Activated T-cell treated with anti-CD3 and anti-CD28 coated beads, Interleukin-2, amount 50 U/mL, for 1 hour (primary cell): ENCODE results near the gene PAMR1.

Experiments used
- DNase-seq: peaks from one replicate; pipeline ENCODE4 v3.0.0-alpha.2; 2020

The PAMR1 gene

GRCh38 chr11:35491231-35491871 lies 34.1 kb downstream of the PAMR1 start:
- DNase-seq = no peak

DNA sequence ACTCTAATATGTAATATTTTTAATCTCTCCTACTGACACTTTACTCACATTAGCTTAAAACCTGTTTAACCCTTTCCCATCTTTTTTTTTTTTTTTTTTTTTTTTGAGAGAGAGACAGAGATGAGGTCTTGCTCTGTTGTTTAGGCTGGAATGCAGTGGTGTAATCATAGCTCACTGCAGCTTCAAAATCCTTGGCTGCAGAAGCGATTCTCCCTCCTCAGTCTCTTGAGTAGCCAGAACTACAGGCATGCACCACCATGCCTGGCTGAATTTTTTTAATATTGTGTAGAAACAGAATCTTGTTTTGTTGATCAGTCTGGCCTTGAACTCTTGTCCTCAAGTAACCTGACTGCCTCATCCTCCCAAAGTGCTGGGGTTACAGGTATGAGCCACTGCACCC lies 37.3 kb downstream of the PAMR1 start:
- DNase-seq = no peak

DNA sequence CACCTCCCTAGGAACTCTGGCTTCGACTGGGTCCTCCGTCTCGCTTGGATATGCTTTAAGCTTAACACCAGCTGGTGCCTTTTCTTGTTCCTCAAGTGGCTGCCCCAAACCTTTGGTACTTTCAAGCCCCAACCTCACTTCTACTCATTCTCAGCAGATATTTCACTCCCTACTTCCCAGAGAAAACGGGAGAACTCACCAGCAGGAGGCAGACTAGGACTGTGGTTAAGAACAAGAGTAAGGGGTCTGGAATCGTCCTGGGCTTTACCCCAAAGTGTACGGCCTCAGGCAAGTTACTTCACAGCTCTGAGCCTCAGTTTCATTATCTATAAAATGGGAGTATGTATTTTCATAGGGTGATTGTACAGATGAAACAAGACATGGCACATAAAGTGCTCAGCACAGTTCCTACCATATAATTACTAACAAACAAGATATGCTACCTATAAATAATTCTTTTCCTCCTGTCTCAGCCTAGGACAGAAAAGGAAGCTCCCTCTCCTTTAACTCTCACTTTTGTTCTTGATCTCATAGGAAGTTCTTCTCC lies 37.8 kb downstream of the PAMR1 start:
- DNase-seq = no peak

- DNase-seq = no peak
These were observed 38.5 kb downstream of the PAMR1 start for GRCh38 chr11:35486934-35487333.

DNA sequence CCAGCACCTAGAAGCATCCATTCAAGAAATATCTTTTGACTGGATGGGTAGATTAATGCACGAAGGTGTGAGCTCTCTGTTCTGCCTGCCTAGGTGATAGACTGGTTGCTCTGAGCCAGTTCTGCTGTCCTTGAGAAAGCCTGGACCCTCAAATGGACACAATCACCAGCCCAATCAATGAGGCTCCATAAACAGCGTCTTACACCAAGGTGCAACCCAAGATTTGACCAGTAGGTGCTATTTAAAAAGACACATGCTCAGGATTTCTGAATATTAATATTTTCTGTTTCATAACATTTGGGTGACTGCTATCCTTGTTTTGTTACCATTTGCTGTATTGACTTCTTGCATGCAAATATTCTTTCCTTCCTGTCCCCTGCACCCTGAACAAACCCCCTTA lies 39.0 kb downstream of the PAMR1 start:
- no peak for DNase-seq

GRCh38 chr11:35485656-35486322 lies 39.6 kb downstream of the PAMR1 start:
- peak; percentile 74 for DNase-seq

DNA sequence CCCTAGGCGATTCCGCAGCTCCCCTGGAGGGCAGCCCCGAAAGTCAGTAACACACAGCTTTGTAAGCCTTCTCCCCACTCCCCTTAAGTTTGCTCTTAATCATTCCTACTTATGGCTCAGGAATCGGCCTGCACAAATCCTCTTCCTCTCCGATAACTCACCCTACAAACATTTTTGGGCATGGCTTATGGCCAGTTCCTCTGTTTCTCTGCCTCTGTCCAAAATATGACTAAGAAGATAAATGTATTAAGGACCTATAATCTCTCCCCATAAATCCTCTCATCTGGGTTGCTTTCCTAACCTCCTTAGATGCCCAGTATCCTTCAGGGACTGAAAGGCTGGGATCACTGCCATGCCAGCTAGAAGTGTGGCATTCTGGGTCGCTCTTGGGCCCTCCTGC lies 41.0 kb downstream of the PAMR1 start:
- no peak for DNase-seq

- DNase-seq = no peak
These were observed 42.1 kb downstream of the PAMR1 start for GRCh38 chr11:35483131-35483820.

- DNase-seq = no peak
These were observed 45.7 kb downstream of the PAMR1 start for GRCh38 chr11:35479731-35480130.

DNA sequence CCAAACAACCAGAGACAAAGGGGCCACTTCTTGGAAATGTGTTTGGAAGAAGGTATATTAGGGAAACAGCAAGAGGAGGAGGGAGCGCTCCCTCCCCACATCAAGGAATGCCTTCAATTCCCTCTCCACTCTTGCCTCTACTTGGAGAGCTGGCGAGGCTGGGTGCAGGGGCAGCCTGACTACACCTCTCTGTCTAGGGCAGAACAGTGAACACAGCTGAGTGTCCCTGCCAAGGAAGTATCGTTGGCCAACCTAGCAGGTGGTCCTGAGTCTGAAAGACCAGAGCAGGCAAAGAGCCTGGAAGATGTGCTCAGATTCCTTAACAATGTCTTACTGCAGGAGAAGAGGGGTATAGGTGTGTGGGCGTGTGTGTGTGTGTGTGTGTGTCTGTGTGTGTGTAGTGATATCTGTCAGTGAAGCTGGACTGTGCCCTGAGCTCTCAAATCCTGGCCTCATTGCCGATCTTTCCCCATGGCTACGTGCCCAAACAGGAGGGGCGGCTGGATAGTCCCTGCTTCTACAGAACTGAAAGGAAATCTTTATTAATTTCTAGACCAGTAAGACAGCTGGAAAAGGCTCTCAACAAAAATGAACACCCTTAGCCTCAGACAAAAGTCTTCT lies 46.8 kb downstream of the PAMR1 start:
- no peak for DNase-seq

- no peak for DNase-seq
These were observed 47.5 kb downstream of the PAMR1 start for GRCh38 chr11:35477901-35478300.

DNA sequence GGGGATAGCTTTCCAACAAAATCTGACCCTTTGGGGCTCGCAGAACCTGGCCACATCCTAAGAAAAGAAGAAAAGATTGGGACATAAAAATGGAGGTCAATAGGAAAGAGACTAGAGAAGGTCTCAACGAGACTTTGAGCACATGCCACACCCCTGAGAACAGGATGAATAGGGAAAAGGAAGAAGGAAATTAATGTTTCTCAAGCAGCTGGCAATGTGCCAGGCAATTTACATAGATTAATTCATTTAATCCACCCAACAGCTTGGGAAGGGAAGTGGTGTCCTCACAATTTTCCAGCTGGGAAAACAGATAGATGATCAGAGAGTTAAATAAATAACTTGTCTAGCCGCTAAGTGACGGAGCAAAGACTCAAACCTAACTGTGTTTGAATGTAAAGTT lies 50.7 kb downstream of the PAMR1 start:
- DNase-seq = no peak

GRCh38 chr11:35473795-35474374 lies 51.5 kb downstream of the PAMR1 start:
- no peak for DNase-seq

- no peak for DNase-seq
These were observed 54.8 kb downstream of the PAMR1 start for GRCh38 chr11:35470616-35471015.

DNA sequence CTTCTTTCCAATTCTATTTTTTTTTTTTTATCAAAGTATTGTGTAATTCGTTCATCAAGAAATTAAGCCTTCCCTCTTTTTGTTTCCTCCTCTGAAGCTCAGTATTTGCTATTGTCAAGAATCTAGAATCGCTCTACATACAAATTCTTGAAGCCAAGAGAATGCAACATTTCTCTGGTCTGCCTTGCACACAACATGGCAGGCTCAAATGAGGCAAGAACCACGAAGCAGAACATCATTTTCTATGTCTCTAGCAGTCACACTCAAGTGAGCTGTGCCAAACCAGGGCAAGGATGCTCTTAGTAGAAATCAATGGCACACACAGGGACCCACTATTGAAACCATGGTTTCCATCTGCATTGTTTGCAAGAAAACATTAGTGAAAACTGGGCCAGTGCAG lies 59.4 kb downstream of the PAMR1 start:
- no peak for DNase-seq

GRCh38 chr11:35464308-35464707 lies 61.1 kb downstream of the PAMR1 start:
- no peak for DNase-seq

GRCh38 chr11:35463331-35463751 lies 62.1 kb downstream of the PAMR1 start:
- DNase-seq = no peak

- DNase-seq = no peak
These were observed 63.4 kb downstream of the PAMR1 start for GRCh38 chr11:35461917-35462538.

DNA sequence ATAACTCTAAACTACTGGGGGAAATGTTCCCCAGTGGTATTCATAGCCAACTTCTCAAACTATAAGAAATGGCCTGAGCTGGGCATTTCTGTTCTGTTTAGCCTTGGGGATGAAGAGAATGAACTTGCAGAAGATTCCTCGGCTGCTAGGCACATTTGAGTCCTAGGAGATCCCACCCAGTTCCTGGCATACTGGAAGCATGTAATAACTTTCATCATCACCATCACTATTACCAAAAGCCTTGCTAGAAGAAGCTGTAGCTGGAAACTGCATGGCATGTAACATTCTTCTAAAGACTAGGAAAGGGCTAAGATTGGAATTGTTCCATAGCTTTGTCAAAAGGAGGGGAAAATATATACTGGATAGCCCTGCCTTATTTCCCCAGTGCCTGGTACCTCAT lies 65.9 kb downstream of the PAMR1 start:
- DNase-seq = no peak

- DNase-seq = no peak
These were observed 66.6 kb downstream of the PAMR1 start for GRCh38 chr11:35458846-35459245.

GRCh38 chr11:35454362-35454761 lies 71.1 kb downstream of the PAMR1 start:
- no peak for DNase-seq

DNA sequence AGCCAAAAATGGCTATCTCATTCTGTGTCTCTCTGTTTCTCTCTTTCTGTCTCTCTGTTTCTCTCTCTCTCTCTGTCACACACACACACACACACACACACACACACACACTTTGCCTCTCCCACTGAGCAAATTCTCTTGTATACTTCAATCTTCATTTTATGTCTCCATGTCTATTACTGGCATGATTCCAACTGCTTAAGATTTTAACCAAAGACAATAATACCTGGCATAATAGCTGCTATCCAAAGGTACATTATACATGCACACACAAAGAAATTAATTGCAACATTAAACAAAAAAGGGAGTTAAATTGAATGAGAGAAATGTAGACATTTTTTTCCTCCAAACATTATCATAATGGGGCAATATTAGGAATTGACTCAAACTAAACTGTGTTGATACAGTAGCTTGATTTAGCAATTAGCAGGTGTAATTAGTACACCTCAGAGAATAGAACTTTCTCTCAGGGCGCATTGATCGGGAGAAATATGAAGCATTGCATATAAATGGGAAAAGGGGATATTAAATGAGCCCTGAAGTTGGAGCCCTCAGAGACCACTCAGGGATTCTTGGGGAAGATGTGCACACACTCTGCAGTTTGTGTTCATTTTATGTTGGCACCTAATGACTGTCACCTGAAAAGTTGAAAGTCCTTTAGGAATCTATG lies 88.7 kb downstream of the PAMR1 start:
- no peak for DNase-seq
